Keratinocyte (primary cell): ENCODE measurements around the gene CASTOR1. TPM values are rescaled to one million over a fixed set of nuclear protein-coding genes. Genes with fewer than 3 reads are reported as not detected.

Experiments
- DNase-seq: peaks from one replicate; pipeline ENCODE4 v3.0.0-alpha.2; 2011; ENCODE audit warnings: low read depth, missing footprints, low spot score
- FAIRE-seq: peaks from 2 replicates; lab custom pipeline; 2011; peaks lifted over from hg19 to GRCh38; lab: Jason Lieb, UNC
- H2AFZ ChIP-seq: 2 replicates; pipeline ENCODE4 v1.6.0; 2012; ENCODE audit warnings: low read length, control low read depth, inconsistent platforms; ENCODE audit not compliant: control insufficient read depth
- H3K27ac ChIP-seq: 2 replicates; pipeline ENCODE4 v1.5.1; 2011; ENCODE audit warnings: low read length; ENCODE audit not compliant: control insufficient read depth, insufficient read depth
- H3K27me3 ChIP-seq: 3 replicates; pipeline ENCODE4 v1.6.0; 2011; ENCODE audit warnings: low read length; ENCODE audit not compliant: control insufficient read depth, insufficient read depth; ENCODE audit errors: extremely low read depth
- H3K36me3 ChIP-seq, 2 experiments: 2 replicates in 1 of 2; 3 replicates in 1 of 2; pipeline ENCODE4 v1.5.1; 2011; ENCODE audit warnings: low read length in 2 of 2, mild to moderate bottlenecking in 1 of 2; ENCODE audit not compliant: control insufficient read depth in 2 of 2, insufficient read depth in 2 of 2; ENCODE audit errors: extremely low read depth in 1 of 2
- H3K4me1 ChIP-seq: 3 replicates; pipeline ENCODE4 v1.5.1; 2011; ENCODE audit warnings: low read length; ENCODE audit not compliant: control insufficient read depth, insufficient read depth; ENCODE audit errors: extremely low read depth
- H3K4me2 ChIP-seq: 3 replicates; pipeline ENCODE4 v1.6.0; 2011; ENCODE audit warnings: low read depth, low read length; ENCODE audit not compliant: control insufficient read depth, insufficient read depth; ENCODE audit errors: extremely low read depth
- H3K4me3 ChIP-seq, 3 experiments: fragments of 200-600 bp in 1 of 3; sonication (generic) in 1 of 3; 2 replicates in 2 of 3; 3 replicates in 1 of 3; pipeline ENCODE4 v1.5.1; 2011 to 2016; ENCODE audit warnings: low read length in 3 of 3, mild to moderate bottlenecking in 3 of 3, control low read depth in 2 of 3, inconsistent platforms in 1 of 3, low read depth in 1 of 3, mixed read lengths in 1 of 3, mixed run types in 1 of 3, moderate library complexity in 1 of 3; ENCODE audit not compliant: control insufficient read depth in 2 of 3, insufficient read depth in 2 of 3; ENCODE audit errors: extremely low read depth in 1 of 3
- H3K79me2 ChIP-seq: 2 replicates; pipeline ENCODE4 v1.6.0; 2012; ENCODE audit warnings: low read length; ENCODE audit not compliant: control insufficient read depth, insufficient read depth
- H3K9ac ChIP-seq: 3 replicates; pipeline ENCODE4 v1.6.0; 2011; ENCODE audit warnings: low read length; ENCODE audit not compliant: control insufficient read depth, insufficient read depth; ENCODE audit errors: extremely low read depth
- H3K9me1 ChIP-seq: 3 replicates; pipeline ENCODE4 v1.6.0; 2011; ENCODE audit warnings: low read length; ENCODE audit not compliant: control insufficient read depth, insufficient read depth; ENCODE audit errors: extremely low read depth
- H3K9me3 ChIP-seq: 2 replicates; pipeline ENCODE4 v1.5.1; 2012; ENCODE audit warnings: low read depth, low read length; ENCODE audit not compliant: control insufficient read depth
- H4K20me1 ChIP-seq: 3 replicates; pipeline ENCODE4 v1.6.0; 2011; ENCODE audit warnings: low read length; ENCODE audit not compliant: control insufficient read depth, insufficient read depth; ENCODE audit errors: extremely low read depth
- CTCF ChIP-seq, 3 experiments: IDR thresholded peaks in 1 of 3; conservative IDR thresholded peaks in 1 of 3; optimal IDR thresholded peaks in 1 of 3; 2 replicates in 2 of 3; 3 replicates in 1 of 3; pipeline versions ENCODE3 to v1.5.1; 2011; ENCODE audit warnings: low read length in 3 of 3, mild to moderate bottlenecking in 3 of 3, moderate library complexity in 2 of 3, control low read depth in 1 of 3, inconsistent platforms in 1 of 3; ENCODE audit not compliant: insufficient read depth in 2 of 3; ENCODE audit errors: extremely low read depth in 1 of 3
- EZH2 ChIP-seq: IDR thresholded peaks from one replicate; pipeline ENCODE4 v1.6.1; 2012; ENCODE audit warnings: inconsistent platforms, mild to moderate bottlenecking, low read length, moderate library complexity
- dilution Hi-C: fragments of 300-500 bp; cut with MboI; formaldehyde crosslinking; loops from one replicate; pipeline ENCODE4 v1.7.0; 2020; ENCODE audit warnings: low sequenced_read_pairs; ENCODE audit not compliant: extremely low pct_ligation_motif_present
- polyA plus RNA-seq, 5 experiments: library from polyadenylated mRNA; depleted of rRNA in 3 of 5; stranded (reverse) in 3 of 5; stranded (forward) in 1 of 5; unstranded in 1 of 5; fragments of >200 nt; gene quantifications; 1 replicate in 1 of 5; 2 replicates in 3 of 5; 3 replicates in 1 of 5; pipeline versions ENCODE4 v1.2.1 to v1.2.3, GENCODE V29; 2011 to 2012; ENCODE audit warnings: missing spikeins in 2 of 5, low read depth in 1 of 5, low replicate concordance in 1 of 5

The CASTOR1 gene
- polyA plus RNA-seq, 1 donor (not counting 4 experiments of a cell fraction or from before 2014, with no cell fraction given): 9.1 TPM

- H3K79me2 ChIP-seq: no peaks in the 10 kb centered on the region
- no peaks in the 10 kb centered on the region for H3K36me3 ChIP-seq
- H2AFZ ChIP-seq: no peak overlapping the region
- no peak overlapping the region for H3K27ac ChIP-seq
- no peak for TF ChIP-seq EZH2
- TF ChIP-seq CTCF (optimal IDR thresholded peaks at IDR 0.05 in 1 of 3, IDR thresholded peaks at IDR 0.05 in 1 of 3, conservative IDR thresholded peaks at IDR 0.05 in 1 of 3; ENCODE audit: extremely low read depth in 1 of 3, insufficient read depth in 2 of 3, low read length in 3 of 3): no peak
- dilution Hi-C loops: no loop called here
- no peak for DNase-seq
- no peak for FAIRE-seq
- H3K27me3 ChIP-seq: no peaks in the 10 kb centered on the region
- no peaks in the 10 kb centered on the region for H4K20me1 ChIP-seq
- no peak overlapping the region for H3K4me2 ChIP-seq
- no peak overlapping the region for H3K4me3 ChIP-seq
- H3K9ac ChIP-seq: no peak overlapping the region
- no peaks in the 10 kb centered on the region for H3K9me3 ChIP-seq
- H3K9me1 ChIP-seq: peaks cover 2% of the 10 kb centered on the region
- H3K4me1 ChIP-seq: peaks cover 22% of the 10 kb centered on the region
Measured at GRCh38 chr22:30263883-30264282, 25.4 kb downstream of the CASTOR1 start.

- Histone ChIP-seq H3K4me3 (peak overlapping the region in 1 of 3 experiments; percentile 17), H3K9ac (peak overlapping the region; percentile 69), H2AFZ (peak overlapping the region; percentile 84), H4K20me1 (no peaks in the 10 kb centered on the region), H3K27ac (peak overlapping the region; percentile 8), H3K9me1 (peaks cover 2% of the 10 kb centered on the region), H3K4me2 (peak overlapping the region; percentile 78), H3K79me2 (no peaks in the 10 kb centered on the region), H3K27me3 (no peaks in the 10 kb centered on the region), H3K4me1 (peaks cover 22% of the 10 kb centered on the region), H3K9me3 (no peaks in the 10 kb centered on the region), H3K36me3 (no peaks in the 10 kb centered on the region)
- TF ChIP-seq EZH2: no peak
- TF ChIP-seq CTCF (optimal IDR thresholded peaks at IDR 0.05 in 1 of 3, IDR thresholded peaks at IDR 0.05 in 1 of 3, conservative IDR thresholded peaks at IDR 0.05 in 1 of 3; ENCODE audit: extremely low read depth in 1 of 3, insufficient read depth in 2 of 3, low read length in 3 of 3): peak; percentile 80 to 93 (median 92)
- dilution Hi-C loops: no loop called here
- FAIRE-seq (no peak), DNase-seq (no peak)
Measured at GRCh38 chr22:30262917-30263741, 26.2 kb downstream of the CASTOR1 start.
